Measurements from ENCODE around the gene NEAT1.
A peak's percentile ranks its signal among the peaks of the same experiment; 100 is the strongest.

The NEAT1 gene

GRCh38 chr11:65488273-65489034, 65.9 kb downstream of the NEAT1 start:
- DNase-seq, result no peak

DNA sequence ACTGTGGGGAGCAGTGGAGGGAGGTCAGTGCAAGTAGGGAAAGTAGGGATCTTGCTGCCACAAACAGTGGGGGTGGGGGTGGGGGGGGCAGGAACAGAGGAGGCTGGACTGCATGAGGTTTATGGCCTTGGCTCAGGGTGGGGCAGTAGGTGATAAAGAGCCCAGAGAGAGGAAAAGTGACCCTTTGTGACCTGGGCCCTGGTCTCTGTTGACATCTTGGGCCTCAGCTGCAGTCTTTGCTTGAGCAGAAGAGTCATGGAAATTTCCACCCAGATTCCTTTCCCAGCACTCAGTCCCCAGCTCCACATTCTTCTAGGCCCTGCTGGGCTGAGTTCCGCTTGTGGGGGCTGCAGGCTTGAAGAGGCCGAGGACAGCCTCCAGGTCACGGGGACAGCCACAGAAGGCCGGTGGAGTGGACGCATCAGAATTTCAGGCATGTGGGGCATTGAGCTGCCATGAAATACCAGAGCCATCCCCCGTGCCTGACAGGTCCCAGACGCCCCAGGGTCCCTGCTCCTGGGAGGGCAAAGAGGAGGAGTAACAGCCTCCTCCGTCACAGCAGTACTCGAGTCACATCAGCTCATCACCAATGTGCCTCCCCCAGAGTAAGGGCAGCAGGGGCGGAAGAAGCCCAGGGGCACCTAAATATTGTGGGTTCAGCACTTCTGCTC, 66.6 kb downstream of the NEAT1 start:
- DNase-seq, result no peak

- DNase-seq, result no peak
Measured at GRCh38 chr11:65489706-65490320, 67.2 kb downstream of the NEAT1 start.

DNA sequence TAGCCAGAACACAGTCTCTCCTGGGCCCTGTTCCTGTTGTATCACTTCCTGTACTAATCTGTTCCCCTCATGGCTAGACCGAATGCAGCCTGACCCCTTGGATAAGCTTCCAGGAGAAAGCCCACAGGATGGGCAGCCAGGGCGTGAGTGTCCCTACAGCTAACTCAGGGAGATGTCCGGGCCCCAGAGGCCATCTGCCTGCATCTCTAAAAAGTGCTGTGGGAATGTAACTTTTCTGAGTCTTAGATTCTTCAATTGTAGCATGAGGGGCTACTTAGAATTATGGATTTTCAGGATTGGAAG, 68.5 kb downstream of the NEAT1 start:
- no peak for DNase-seq

DNA sequence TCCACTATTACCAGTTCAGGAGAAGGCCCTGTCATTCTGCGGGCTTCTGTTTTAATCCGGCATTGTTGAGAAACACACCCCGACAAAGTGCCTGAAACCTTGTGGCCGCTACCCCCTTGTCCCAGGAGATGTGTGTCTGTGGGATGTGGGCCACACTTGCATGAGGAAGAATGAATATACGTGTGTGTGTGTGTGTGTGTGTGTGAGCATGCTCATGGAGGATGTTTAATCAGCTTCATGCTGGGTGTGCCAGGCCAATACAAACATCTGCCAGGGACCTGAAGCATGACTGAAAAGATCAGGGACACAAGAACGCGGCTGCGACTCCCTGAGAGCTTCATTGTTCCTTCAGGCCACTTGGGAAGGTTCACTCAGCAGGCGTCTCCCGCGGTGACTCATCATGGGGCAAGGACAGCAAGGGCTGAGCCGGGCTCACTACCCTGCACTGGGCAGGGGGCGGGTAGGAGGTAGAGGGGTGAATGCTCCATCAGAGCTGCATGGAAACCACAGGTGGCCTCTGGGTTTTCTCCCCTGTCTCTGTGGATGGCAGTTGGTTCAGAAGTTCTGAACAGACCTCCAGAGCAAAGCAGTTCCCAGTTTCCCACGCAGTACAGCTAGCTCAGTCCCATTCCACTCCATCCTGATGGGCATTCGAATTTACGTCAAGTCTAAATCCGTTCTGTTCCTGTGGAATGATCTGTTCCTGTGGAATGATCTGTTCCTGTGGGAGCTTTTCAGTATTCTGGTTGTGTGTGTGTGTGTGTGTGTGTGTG, 69.2 kb downstream of the NEAT1 start:
- DNase-seq, result peak; percentile 59

DNA sequence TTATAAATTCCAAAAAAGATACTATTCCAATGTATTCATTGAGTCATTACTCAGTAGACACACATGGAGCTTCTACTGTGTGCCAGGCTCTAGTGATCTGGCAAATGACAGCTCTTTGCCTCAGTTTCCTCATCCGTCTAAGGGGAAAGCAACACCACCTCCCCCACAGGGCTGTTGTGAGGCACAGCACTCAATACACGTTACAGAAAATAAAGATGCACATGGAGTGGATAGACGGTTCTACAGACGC, 69.7 kb downstream of the NEAT1 start:
- no peak for DNase-seq

- no peak for DNase-seq
Measured at GRCh38 chr11:65492637-65493366, 70.2 kb downstream of the NEAT1 start.

DNA sequence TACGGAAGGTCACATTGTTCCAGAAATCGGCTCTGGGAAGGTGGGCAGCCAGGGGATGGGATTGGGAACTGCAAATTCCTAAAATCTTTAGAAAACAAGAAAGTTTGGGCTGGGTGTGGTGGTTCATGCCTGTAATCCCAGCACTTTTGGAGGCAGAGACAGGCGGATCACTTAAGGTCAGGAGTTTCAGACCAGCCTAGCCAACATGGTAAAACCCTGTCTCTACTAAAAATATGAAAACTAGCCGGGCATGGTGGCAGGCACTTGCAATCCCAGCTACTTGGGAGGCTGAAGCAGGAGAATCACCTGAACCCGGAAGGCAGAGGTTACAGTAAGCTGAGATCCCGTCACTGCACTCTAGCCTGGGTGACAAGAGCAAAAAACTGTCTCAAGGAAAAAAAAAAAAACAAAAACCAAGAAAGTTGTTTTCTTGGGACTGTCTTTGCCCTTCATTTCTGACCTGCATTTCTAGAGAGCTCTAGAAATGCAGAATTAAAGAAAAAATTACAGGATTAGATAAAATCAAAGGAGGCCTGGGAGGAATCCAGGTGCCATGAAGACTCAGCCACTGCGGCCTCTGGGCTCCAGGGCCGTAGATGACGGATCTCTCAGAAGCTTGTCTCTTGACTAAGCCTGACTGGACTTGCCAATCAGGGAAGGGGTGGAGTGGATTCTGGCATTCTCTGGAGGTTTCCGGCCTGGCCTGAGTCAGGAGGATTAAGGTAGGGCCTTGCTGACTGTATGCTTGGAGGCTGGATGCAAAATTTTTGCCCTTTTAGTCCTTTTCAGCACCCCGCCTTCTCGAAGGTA, 71.0 kb downstream of the NEAT1 start:
- DNase-seq, result no peak
